IgD-negative memory B cell (primary cell): ENCODE data around the gene KCNMB2. TPM values are rescaled to one million over a fixed set of nuclear protein-coding genes. Genes with fewer than 3 reads are reported as not detected.

Source experiments
- H3K27ac Mint-ChIP-seq, 3 donors: one replicate each; pipeline ENCODE4 v1.8.0; 2020 to 2022; ENCODE audit warnings: mild to moderate bottlenecking in 3 of 3, mixed read lengths in 3 of 3, moderate library complexity in 1 of 3
- H3K27me3 Mint-ChIP-seq: one replicate; pipeline ENCODE4 v1.8.0; 2021; ENCODE audit warnings: mixed read lengths
- H3K36me3 Mint-ChIP-seq: one replicate; pipeline ENCODE4 v1.8.0; 2020; ENCODE audit warnings: mild to moderate bottlenecking, mixed read lengths
- H3K4me1 Mint-ChIP-seq, 3 donors: one replicate each; pipeline ENCODE4 v1.8.0; 2020 to 2022; ENCODE audit warnings: mixed read lengths in 3 of 3, mild to moderate bottlenecking in 1 of 3
- H3K4me3 Mint-ChIP-seq, 4 donors: one replicate each; pipeline ENCODE4 v1.8.0; 2020 to 2022; ENCODE audit warnings: mild to moderate bottlenecking in 4 of 4, mixed read lengths in 4 of 4, moderate library complexity in 3 of 4
- H3K9me3 Mint-ChIP-seq, 3 donors: one replicate each; pipeline ENCODE4 v1.8.0; 2020 to 2021; ENCODE audit warnings: mixed read lengths in 3 of 3, mild to moderate bottlenecking in 1 of 3
- polyA plus RNA-seq: library from polyadenylated mRNA; unstranded; fragments of 300-500 nt; fragmentation: Illumina TruSeq; gene quantifications from one replicate; pipeline ENCODE4 v1.2.3, GENCODE V29; 2021

Gene KCNMB2
- polyA plus RNA-seq, 1 donor from 2014 or later: not detected

- no peaks in the 10 kb centered on the region for H3K27me3 Mint-ChIP-seq
- no peaks in the 10 kb centered on the region for H3K9me3 Mint-ChIP-seq
- no peak overlapping the region for H3K27ac Mint-ChIP-seq
- no peak overlapping the region for H3K4me3 Mint-ChIP-seq
- peaks cover 3 to 10% (median 9%) of the 10 kb centered on the region in 3 donors for H3K4me1 Mint-ChIP-seq
- no peaks in the 10 kb centered on the region for H3K36me3 Mint-ChIP-seq
Observed at GRCh38 chr3:178672275-178672674, 136.0 kb downstream of the KCNMB2 start.

GRCh38 chr3:178673529-178673928 is 137.3 kb downstream of the KCNMB2 start:
- Mint-ChIP-seq H3K27ac (no peak overlapping the region), H3K4me1 (peaks cover 3 to 9% (median 9%) of the 10 kb centered on the region in 3 donors), H3K4me3 (no peak overlapping the region), H3K36me3 (no peaks in the 10 kb centered on the region), H3K27me3 (no peaks in the 10 kb centered on the region), H3K9me3 (no peaks in the 10 kb centered on the region)

- no peak overlapping the region for H3K27ac Mint-ChIP-seq
- H3K4me1 Mint-ChIP-seq: no peaks in the 10 kb centered on the region
- H3K9me3 Mint-ChIP-seq: no peaks in the 10 kb centered on the region
- H3K27me3 Mint-ChIP-seq: no peaks in the 10 kb centered on the region
- no peak overlapping the region for H3K4me3 Mint-ChIP-seq
- H3K36me3 Mint-ChIP-seq: no peaks in the 10 kb centered on the region
Observed at GRCh38 chr3:178676077-178676476, 139.8 kb downstream of the KCNMB2 start.

GRCh38 chr3:178676942-178677790 is 140.9 kb downstream of the KCNMB2 start:
- Mint-ChIP-seq H3K27me3 (no peaks in the 10 kb centered on the region), H3K4me1 (peaks cover 0 to 2% (median 0%) of the 10 kb centered on the region in 3 donors), H3K27ac (no peak overlapping the region), H3K9me3 (peaks cover 0 to 4% (median 2%) of the 10 kb centered on the region in 3 donors), H3K4me3 (no peak overlapping the region), H3K36me3 (no peaks in the 10 kb centered on the region)

- Mint-ChIP-seq H3K4me1 (peaks cover 0 to 3% (median 0%) of the 10 kb centered on the region in 3 donors), H3K27ac (no peak overlapping the region), H3K36me3 (no peaks in the 10 kb centered on the region), H3K4me3 (no peak overlapping the region), H3K27me3 (no peaks in the 10 kb centered on the region), H3K9me3 (peaks cover 0 to 7% (median 5%) of the 10 kb centered on the region in 3 donors)
Observed at GRCh38 chr3:178677961-178678360, 141.7 kb downstream of the KCNMB2 start.

- Mint-ChIP-seq H3K27ac (no peak overlapping the region), H3K4me1 (peaks cover 0 to 3% (median 0%) of the 10 kb centered on the region in 3 donors), H3K4me3 (no peak overlapping the region), H3K36me3 (no peaks in the 10 kb centered on the region), H3K27me3 (no peaks in the 10 kb centered on the region), H3K9me3 (peaks cover 5 to 7% (median 5%) of the 10 kb centered on the region in 3 donors)
Observed at GRCh38 chr3:178680037-178680436, 143.8 kb downstream of the KCNMB2 start.

- H3K27me3 Mint-ChIP-seq: no peaks in the 10 kb centered on the region
- peaks cover 5 to 7% (median 5%) of the 10 kb centered on the region in 3 donors for H3K9me3 Mint-ChIP-seq
- no peaks in the 10 kb centered on the region for H3K36me3 Mint-ChIP-seq
- H3K4me3 Mint-ChIP-seq: no peak overlapping the region
- no peak overlapping the region for H3K27ac Mint-ChIP-seq
- peaks cover 0 to 3% (median 0%) of the 10 kb centered on the region in 3 donors for H3K4me1 Mint-ChIP-seq
Observed at GRCh38 chr3:178680489-178680888, 144.3 kb downstream of the KCNMB2 start.

GRCh38 chr3:178684881-178685590 is 148.8 kb downstream of the KCNMB2 start:
- no peaks in the 10 kb centered on the region for H3K27me3 Mint-ChIP-seq
- no peak overlapping the region for H3K27ac Mint-ChIP-seq
- H3K36me3 Mint-ChIP-seq: no peaks in the 10 kb centered on the region
- no peak overlapping the region for H3K4me3 Mint-ChIP-seq
- peaks cover 0 to 3% (median 0%) of the 10 kb centered on the region in 3 donors for H3K4me1 Mint-ChIP-seq
- H3K9me3 Mint-ChIP-seq: peaks cover 5 to 7% (median 5%) of the 10 kb centered on the region in 3 donors

GRCh38 chr3:178685591-178685906 is 149.3 kb downstream of the KCNMB2 start:
- peaks cover 0 to 3% (median 0%) of the 10 kb centered on the region in 3 donors for H3K4me1 Mint-ChIP-seq
- no peaks in the 10 kb centered on the region for H3K27me3 Mint-ChIP-seq
- no peak overlapping the region for H3K27ac Mint-ChIP-seq
- H3K4me3 Mint-ChIP-seq: no peak overlapping the region
- peaks cover 5 to 7% (median 5%) of the 10 kb centered on the region in 3 donors for H3K9me3 Mint-ChIP-seq
- no peaks in the 10 kb centered on the region for H3K36me3 Mint-ChIP-seq

GRCh38 chr3:178686826-178687225 is 150.6 kb downstream of the KCNMB2 start:
- H3K27me3 Mint-ChIP-seq: no peaks in the 10 kb centered on the region
- no peaks in the 10 kb centered on the region for H3K36me3 Mint-ChIP-seq
- no peak overlapping the region for H3K27ac Mint-ChIP-seq
- no peak overlapping the region for H3K4me3 Mint-ChIP-seq
- peaks cover 0 to 3% (median 0%) of the 10 kb centered on the region in 3 donors for H3K4me1 Mint-ChIP-seq
- H3K9me3 Mint-ChIP-seq: peaks cover 4 to 11% (median 5%) of the 10 kb centered on the region in 3 donors

- Mint-ChIP-seq H3K4me1 (no peaks in the 10 kb centered on the region), H3K27ac (no peak overlapping the region), H3K9me3 (peaks cover 6 to 15% (median 10%) of the 10 kb centered on the region in 3 donors), H3K4me3 (no peak overlapping the region), H3K27me3 (no peaks in the 10 kb centered on the region), H3K36me3 (no peaks in the 10 kb centered on the region)
Observed at GRCh38 chr3:178690571-178690970, 154.3 kb downstream of the KCNMB2 start.

- Mint-ChIP-seq H3K4me3 (no peak overlapping the region), H3K9me3 (peaks cover 4 to 17% (median 11%) of the 10 kb centered on the region in 3 donors)
Observed at GRCh38 chr3:178699364-178699763, 163.1 kb downstream of the KCNMB2 start.

GRCh38 chr3:178699810-178700209 is 163.6 kb downstream of the KCNMB2 start:
- H3K4me1 Mint-ChIP-seq: no peaks in the 10 kb centered on the region
- H3K27me3 Mint-ChIP-seq: peaks cover 2% of the 10 kb centered on the region
- peaks cover 4 to 17% (median 11%) of the 10 kb centered on the region in 3 donors for H3K9me3 Mint-ChIP-seq
- no peaks in the 10 kb centered on the region for H3K36me3 Mint-ChIP-seq
- no peak overlapping the region for H3K4me3 Mint-ChIP-seq
- peak overlapping the region in 1 of 3 donors; percentile 0 for H3K27ac Mint-ChIP-seq

More at GRCh38 chr3:178699364-178699763, 163.1 kb downstream of the KCNMB2 start:
- no peaks in the 10 kb centered on the region for H3K36me3 Mint-ChIP-seq
- H3K4me1 Mint-ChIP-seq: no peaks in the 10 kb centered on the region
- H3K27ac Mint-ChIP-seq: no peak overlapping the region
- peaks cover 2% of the 10 kb centered on the region for H3K27me3 Mint-ChIP-seq

GRCh38 chr3:178703268-178703975 is 167.2 kb downstream of the KCNMB2 start:
- H3K4me1 Mint-ChIP-seq: peaks cover 0 to 9% (median 0%) of the 10 kb centered on the region in 3 donors
- H3K4me3 Mint-ChIP-seq: no peak overlapping the region
- peaks cover 3% of the 10 kb centered on the region for H3K27me3 Mint-ChIP-seq
- no peaks in the 10 kb centered on the region for H3K36me3 Mint-ChIP-seq
- H3K9me3 Mint-ChIP-seq: no peaks in the 10 kb centered on the region
- no peak overlapping the region for H3K27ac Mint-ChIP-seq

- H3K36me3 Mint-ChIP-seq: no peaks in the 10 kb centered on the region
- no peak overlapping the region for H3K27ac Mint-ChIP-seq
- no peak overlapping the region for H3K4me3 Mint-ChIP-seq
- peaks cover 3% of the 10 kb centered on the region for H3K27me3 Mint-ChIP-seq
- H3K9me3 Mint-ChIP-seq: no peaks in the 10 kb centered on the region
- peaks cover 0 to 9% (median 0%) of the 10 kb centered on the region in 3 donors for H3K4me1 Mint-ChIP-seq
Observed at GRCh38 chr3:178705925-178706324, 169.7 kb downstream of the KCNMB2 start.
